H1 (cell line): ENCODE measurements around the gene MKLN1. TPM values are rescaled to one million over a fixed set of nuclear protein-coding genes. Genes with fewer than 3 reads are reported as not detected.

Experiments
- ASH2L ChIP-seq: fragments of 200-600, 300-600 bp; sonication (generic); IDR thresholded peaks from one replicate; pipeline ENCODE4 v1.7.1; 2017; ENCODE audit warnings: low read length
- CTBP2 ChIP-seq: IDR thresholded peaks from 2 replicates; pipeline ENCODE4 v1.7.0; 2011; ENCODE audit warnings: borderline replicate concordance, mild to moderate bottlenecking, moderate library complexity, mixed read lengths, low read length; ENCODE audit not compliant: insufficient read depth, insufficient read length
- HDAC6 ChIP-seq: IDR thresholded peaks from one replicate; pipeline ENCODE4 v1.7.1; 2012; ENCODE audit warnings: low read depth, mild to moderate bottlenecking, inconsistent platforms, low read length, moderate library complexity
- JUN ChIP-seq: IDR thresholded peaks from 2 replicates; pipeline ENCODE4 v1.6.1; 2011; ENCODE audit warnings: low read depth, mild to moderate bottlenecking, improper control_type of control experiment, low read length
- NRF1 ChIP-seq: IDR thresholded peaks from 2 replicates; pipeline ENCODE4 v1.6.1; 2011; ENCODE audit warnings: mild to moderate bottlenecking, low read depth, low read length, improper control_type of control experiment
- TCF12 ChIP-seq: IDR thresholded peaks from 2 replicates; pipeline ENCODE4 v1.6.1; 2011; ENCODE audit warnings: low read depth, mild to moderate bottlenecking, low read length
- polyA plus RNA-seq, 7 experiments: library from polyadenylated mRNA; depleted of rRNA in 3 of 7; stranded (reverse) in 5 of 7; unstranded in 2 of 7; fragments of >200 nt in 5 of 7; fragments of 200-250 nt in 2 of 7; gene quantifications; 1 replicate in 5 of 7; 2 replicates in 1 of 7; 4 replicates in 1 of 7; pipeline versions ENCODE4 v1.2.1 to v1.2.3, GENCODE V29; 2011 to 2013; ENCODE audit warnings: missing spikeins in 2 of 7, mixed read lengths in 2 of 7
- total RNA-seq: library from RNA; stranded (reverse); fragmentation: NEBNext Ultra II Directional; extraction: Animal tissue kit (Norgen Biotek cat#: 25700); gene quantifications from 2 replicates; pipeline ENCODE4 v1.2.1, GENCODE V29; 2021
- TF ChIP-seq, protein P1 (sequence below): fragments of 300-600 bp; sonication (generic); IDR thresholded peaks from 2 replicates; pipeline ENCODE4 v1.7.1; 2012; ENCODE audit warnings: low read length, moderate library complexity, mild to moderate bottlenecking, inconsistent platforms; ENCODE audit not compliant: insufficient replicate concordance

Gene MKLN1
- total and polyA plus RNA-seq, 2 of the 8 experiments (the other 6 are each of a cell fraction or from before 2014, with no cell fraction given): 22.3 to 50.9 TPM

DNA sequence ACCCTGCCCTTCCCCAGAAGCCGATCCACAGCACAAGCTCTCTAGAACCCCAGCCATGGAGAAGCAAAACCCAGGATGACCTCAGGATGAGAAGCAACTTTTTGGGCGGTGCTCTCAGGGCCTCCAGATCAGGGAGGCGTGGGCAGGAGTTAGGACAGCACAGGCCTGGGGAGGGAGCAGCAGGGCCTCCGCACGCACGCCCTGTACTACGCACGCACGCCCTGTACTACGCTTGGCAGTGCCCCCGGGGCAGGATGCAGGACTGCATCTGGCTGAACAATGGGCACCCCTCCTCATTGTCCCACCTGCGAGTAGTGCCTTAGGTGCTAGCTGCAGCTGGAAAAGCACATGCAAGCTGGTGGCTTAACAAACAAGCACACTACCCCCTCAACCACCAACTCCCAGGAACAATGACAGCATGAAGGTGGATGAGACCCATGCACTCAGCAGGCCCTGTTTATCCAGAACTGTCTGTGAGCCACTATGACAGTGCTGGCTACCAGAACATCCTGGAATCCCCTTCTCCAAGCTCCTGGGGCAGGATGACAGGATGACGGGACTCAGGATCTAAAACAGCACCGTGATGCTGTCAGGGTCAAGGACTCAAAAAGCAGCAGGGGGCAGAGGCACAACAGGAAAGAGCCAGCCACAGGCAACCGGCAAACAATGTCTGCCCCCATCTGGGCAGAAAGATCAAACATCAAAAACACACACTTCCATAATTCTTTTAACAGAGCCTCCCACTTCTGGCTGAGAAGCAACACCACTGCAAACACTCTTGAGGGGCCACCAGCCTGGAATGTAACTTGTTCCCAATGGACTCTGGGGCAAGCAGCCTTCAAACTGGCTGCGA lies 217.0 kb downstream of the MKLN1 start (continued):
- TF ChIP-seq, protein P1, sequence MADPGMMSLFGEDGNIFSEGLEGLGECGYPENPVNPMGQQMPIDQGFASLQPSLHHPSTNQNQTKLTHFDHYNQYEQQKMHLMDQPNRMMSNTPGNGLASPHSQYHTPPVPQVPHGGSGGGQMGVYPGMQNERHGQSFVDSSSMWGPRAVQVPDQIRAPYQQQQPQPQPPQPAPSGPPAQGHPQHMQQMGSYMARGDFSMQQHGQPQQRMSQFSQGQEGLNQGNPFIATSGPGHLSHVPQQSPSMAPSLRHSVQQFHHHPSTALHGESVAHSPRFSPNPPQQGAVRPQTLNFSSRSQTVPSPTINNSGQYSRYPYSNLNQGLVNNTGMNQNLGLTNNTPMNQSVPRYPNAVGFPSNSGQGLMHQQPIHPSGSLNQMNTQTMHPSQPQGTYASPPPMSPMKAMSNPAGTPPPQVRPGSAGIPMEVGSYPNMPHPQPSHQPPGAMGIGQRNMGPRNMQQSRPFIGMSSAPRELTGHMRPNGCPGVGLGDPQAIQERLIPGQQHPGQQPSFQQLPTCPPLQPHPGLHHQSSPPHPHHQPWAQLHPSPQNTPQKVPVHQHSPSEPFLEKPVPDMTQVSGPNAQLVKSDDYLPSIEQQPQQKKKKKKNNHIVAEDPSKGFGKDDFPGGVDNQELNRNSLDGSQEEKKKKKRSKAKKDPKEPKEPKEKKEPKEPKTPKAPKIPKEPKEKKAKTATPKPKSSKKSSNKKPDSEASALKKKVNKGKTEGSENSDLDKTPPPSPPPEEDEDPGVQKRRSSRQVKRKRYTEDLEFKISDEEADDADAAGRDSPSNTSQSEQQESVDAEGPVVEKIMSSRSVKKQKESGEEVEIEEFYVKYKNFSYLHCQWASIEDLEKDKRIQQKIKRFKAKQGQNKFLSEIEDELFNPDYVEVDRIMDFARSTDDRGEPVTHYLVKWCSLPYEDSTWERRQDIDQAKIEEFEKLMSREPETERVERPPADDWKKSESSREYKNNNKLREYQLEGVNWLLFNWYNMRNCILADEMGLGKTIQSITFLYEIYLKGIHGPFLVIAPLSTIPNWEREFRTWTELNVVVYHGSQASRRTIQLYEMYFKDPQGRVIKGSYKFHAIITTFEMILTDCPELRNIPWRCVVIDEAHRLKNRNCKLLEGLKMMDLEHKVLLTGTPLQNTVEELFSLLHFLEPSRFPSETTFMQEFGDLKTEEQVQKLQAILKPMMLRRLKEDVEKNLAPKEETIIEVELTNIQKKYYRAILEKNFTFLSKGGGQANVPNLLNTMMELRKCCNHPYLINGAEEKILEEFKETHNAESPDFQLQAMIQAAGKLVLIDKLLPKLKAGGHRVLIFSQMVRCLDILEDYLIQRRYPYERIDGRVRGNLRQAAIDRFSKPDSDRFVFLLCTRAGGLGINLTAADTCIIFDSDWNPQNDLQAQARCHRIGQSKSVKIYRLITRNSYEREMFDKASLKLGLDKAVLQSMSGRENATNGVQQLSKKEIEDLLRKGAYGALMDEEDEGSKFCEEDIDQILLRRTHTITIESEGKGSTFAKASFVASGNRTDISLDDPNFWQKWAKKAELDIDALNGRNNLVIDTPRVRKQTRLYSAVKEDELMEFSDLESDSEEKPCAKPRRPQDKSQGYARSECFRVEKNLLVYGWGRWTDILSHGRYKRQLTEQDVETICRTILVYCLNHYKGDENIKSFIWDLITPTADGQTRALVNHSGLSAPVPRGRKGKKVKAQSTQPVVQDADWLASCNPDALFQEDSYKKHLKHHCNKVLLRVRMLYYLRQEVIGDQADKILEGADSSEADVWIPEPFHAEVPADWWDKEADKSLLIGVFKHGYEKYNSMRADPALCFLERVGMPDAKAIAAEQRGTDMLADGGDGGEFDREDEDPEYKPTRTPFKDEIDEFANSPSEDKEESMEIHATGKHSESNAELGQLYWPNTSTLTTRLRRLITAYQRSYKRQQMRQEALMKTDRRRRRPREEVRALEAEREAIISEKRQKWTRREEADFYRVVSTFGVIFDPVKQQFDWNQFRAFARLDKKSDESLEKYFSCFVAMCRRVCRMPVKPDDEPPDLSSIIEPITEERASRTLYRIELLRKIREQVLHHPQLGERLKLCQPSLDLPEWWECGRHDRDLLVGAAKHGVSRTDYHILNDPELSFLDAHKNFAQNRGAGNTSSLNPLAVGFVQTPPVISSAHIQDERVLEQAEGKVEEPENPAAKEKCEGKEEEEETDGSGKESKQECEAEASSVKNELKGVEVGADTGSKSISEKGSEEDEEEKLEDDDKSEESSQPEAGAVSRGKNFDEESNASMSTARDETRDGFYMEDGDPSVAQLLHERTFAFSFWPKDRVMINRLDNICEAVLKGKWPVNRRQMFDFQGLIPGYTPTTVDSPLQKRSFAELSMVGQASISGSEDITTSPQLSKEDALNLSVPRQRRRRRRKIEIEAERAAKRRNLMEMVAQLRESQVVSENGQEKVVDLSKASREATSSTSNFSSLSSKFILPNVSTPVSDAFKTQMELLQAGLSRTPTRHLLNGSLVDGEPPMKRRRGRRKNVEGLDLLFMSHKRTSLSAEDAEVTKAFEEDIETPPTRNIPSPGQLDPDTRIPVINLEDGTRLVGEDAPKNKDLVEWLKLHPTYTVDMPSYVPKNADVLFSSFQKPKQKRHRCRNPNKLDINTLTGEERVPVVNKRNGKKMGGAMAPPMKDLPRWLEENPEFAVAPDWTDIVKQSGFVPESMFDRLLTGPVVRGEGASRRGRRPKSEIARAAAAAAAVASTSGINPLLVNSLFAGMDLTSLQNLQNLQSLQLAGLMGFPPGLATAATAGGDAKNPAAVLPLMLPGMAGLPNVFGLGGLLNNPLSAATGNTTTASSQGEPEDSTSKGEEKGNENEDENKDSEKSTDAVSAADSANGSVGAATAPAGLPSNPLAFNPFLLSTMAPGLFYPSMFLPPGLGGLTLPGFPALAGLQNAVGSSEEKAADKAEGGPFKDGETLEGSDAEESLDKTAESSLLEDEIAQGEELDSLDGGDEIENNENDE: no peak
- TF ChIP-seq HDAC6: no peak
- TF ChIP-seq NRF1: no peak
- TF ChIP-seq JUN: no peak
- no peak for TF ChIP-seq CTBP2
- no peak for TF ChIP-seq ASH2L
- TF ChIP-seq TCF12: no peak
- TF ChIP-seq, all 59 proteins: peak for 5
